Activated T-helper 1 cell treated with Interleukin-2 at 50 U/mL for 16 hours (primary cell): ENCODE measurements around the gene CEACAM16.
A peak's percentile ranks its signal among the peaks of the same experiment; 100 is the strongest.

Experiments
- DNase-seq: peaks from one replicate; pipeline ENCODE4 v3.0.0-alpha.2; 2020; ENCODE audit warnings: low read depth

Gene CEACAM16

GRCh38 chr19:44746616-44746945 lies 47.6 kb downstream of the CEACAM16 start:
- no peak for DNase-seq

GRCh38 chr19:44746946-44747738 lies 48.2 kb downstream of the CEACAM16 start:
- peak; percentile 80 for DNase-seq

- no peak for DNase-seq
These were observed 48.9 kb downstream of the CEACAM16 start for GRCh38 chr19:44747739-44748425.

- DNase-seq, result peak; percentile 67
These were observed 49.7 kb downstream of the CEACAM16 start, which contains the start of gene BCL3 for GRCh38 chr19:44748426-44749254. TSS of gene BCL3 (plus strand) at chr19:44748708. CDS start at chr19:44748791, 83 bp downstream.

- no peak for DNase-seq
These were observed 50.3 kb downstream of the CEACAM16 start for GRCh38 chr19:44749292-44749691.

- DNase-seq, result no peak
These were observed 51.0 kb downstream of the CEACAM16 start for GRCh38 chr19:44749994-44750393.

- DNase-seq, result no peak
These were observed 53.3 kb downstream of the CEACAM16 start for GRCh38 chr19:44752123-44752815.

GRCh38 chr19:44752816-44753625 lies 54.1 kb downstream of the CEACAM16 start:
- DNase-seq, result peak; percentile 91

- no peak for DNase-seq
These were observed 54.6 kb downstream of the CEACAM16 start for GRCh38 chr19:44753626-44753931.

GRCh38 chr19:44753932-44754749 lies 55.2 kb downstream of the CEACAM16 start:
- DNase-seq, result peak; percentile 43

- DNase-seq, result no peak
These were observed 55.8 kb downstream of the CEACAM16 start for GRCh38 chr19:44754750-44755080.

- no peak for DNase-seq
These were observed 56.3 kb downstream of the CEACAM16 start for GRCh38 chr19:44755219-44755618.

GRCh38 chr19:44756089-44756562 lies 57.2 kb downstream of the CEACAM16 start:
- no peak for DNase-seq

- no peak for DNase-seq
These were observed 58.2 kb downstream of the CEACAM16 start for GRCh38 chr19:44757057-44757734.

GRCh38 chr19:44757735-44758505 lies 59.0 kb downstream of the CEACAM16 start:
- no peak for DNase-seq

- DNase-seq, result no peak
These were observed 59.6 kb downstream of the CEACAM16 start for GRCh38 chr19:44758596-44758995.

- DNase-seq, result no peak
These were observed 60.3 kb downstream of the CEACAM16 start for GRCh38 chr19:44759083-44759804.
